GM12865 (cell line): Measurements from ENCODE around the gene PIAS1.

ENCODE experiments used
- DNase-seq: peaks from one replicate; pipeline ENCODE4 v3.0.0; 2010; ENCODE audit warnings: low read depth
- H3K4me3 ChIP-seq: 2 replicates; pipeline ENCODE4 v1.5.1; 2011; ENCODE audit warnings: mild to moderate bottlenecking, low read depth, low read length, control low read depth
- CTCF ChIP-seq: IDR thresholded peaks from 2 replicates; pipeline ENCODE4 v1.5.1; 2011; ENCODE audit warnings: low read length, control low read depth, low read depth, inconsistent platforms; ENCODE audit not compliant: insufficient read depth; ENCODE audit errors: missing control alignments

Gene PIAS1

GRCh38 chr15:68208136-68208535 is 154.0 kb downstream of the PIAS1 start:
- no peak for TF ChIP-seq CTCF
- no peak for DNase-seq
- H3K4me3 ChIP-seq = no peak overlapping the region

- no peak overlapping the region for H3K4me3 ChIP-seq
- DNase-seq = no peak
- TF ChIP-seq CTCF = no peak
These were observed 154.6 kb downstream of the PIAS1 start for GRCh38 chr15:68208636-68209240.

GRCh38 chr15:68209272-68209671 is 155.2 kb downstream of the PIAS1 start:
- H3K4me3 ChIP-seq = no peak overlapping the region
- no peak for DNase-seq
- TF ChIP-seq CTCF = no peak

GRCh38 chr15:68209735-68210408 is 155.8 kb downstream of the PIAS1 start:
- no peak for TF ChIP-seq CTCF
- DNase-seq = peak; percentile 61
- H3K4me3 ChIP-seq = no peak overlapping the region

GRCh38 chr15:68210409-68210756 is 156.3 kb downstream of the PIAS1 start:
- no peak overlapping the region for H3K4me3 ChIP-seq
- no peak for TF ChIP-seq CTCF
- no peak for DNase-seq

GRCh38 chr15:68210821-68211655 is 156.9 kb downstream of the PIAS1 start:
- TF ChIP-seq CTCF = peak; percentile 79
- peak; percentile 61 for DNase-seq
- no peak overlapping the region for H3K4me3 ChIP-seq
